Spleen (tissue), 7 donors: ENCODE measurements around the gene UCHL5.

Experiments used
- POLR2A ChIP-seq, 3 donors: fragments of 450-650 bp; IDR thresholded peaks; one replicate each; pipeline ENCODE4 v1.5.1; 2017; ENCODE audit warnings: antibody characterized with exemption in 3 of 3, mild to moderate bottlenecking in 1 of 3
- TF ChIP-seq, protein P1 (sequence below), 11 experiments: fragments of 200-600 bp in 7 of 11; fragments of 450-650 bp in 4 of 11; sonication (generic) in 4 of 11; IDR thresholded peaks in 8 of 11; conservative IDR thresholded peaks in 3 of 11; 1 replicate in 7 of 11; 2 replicates in 4 of 11; pipeline versions ENCODE4 v1.4.0 to v1.8.0; 2016 to 2021; ENCODE audit warnings: antibody characterized with exemption in 11 of 11, inconsistent platforms in 4 of 11, mild to moderate bottlenecking in 1 of 11
- donor health status: DM: no; HTN: no; CAD: no; lungs with moderate emphysema.
- donor health status: DM: no; HTN: no; CAD: no.
- donor health status: DM: no; HTN: no; CAD: no.

DNA sequence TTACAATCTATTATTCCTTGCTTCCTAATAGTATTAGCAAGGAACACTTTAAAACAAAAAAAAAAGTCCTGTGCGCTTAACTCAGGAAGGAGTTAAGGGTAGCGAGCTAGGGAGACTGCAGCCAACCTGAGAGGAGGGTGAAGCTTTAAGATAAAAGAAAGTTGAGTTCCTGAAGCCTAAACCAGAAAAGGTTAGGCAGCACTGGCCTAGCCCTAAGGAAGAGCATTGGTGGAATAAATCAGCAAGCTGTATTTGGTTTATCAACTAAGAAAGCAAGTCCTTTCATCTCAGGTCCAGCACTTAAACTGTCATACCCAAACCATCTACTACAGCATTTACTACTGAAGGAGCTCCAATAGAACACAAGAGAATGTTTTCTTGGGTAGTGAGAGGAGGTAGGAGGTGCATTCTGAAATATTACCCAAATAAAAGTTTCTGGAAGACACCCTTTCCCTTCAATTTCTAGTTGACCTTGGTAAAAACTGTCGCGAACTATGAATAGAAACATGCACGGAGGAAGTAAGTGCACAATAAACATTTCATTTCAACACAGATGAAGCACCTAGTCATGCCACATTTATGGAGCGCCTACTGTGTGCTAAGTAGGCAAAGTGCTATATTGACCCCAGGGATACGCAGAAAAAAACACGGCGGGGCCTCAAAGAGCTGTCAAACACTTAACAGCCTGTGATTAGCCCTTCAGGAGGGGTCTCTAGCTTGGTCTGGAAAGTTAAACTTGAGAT is 44.8 kb upstream of the UCHL5 start:
- TF ChIP-seq, protein P1, sequence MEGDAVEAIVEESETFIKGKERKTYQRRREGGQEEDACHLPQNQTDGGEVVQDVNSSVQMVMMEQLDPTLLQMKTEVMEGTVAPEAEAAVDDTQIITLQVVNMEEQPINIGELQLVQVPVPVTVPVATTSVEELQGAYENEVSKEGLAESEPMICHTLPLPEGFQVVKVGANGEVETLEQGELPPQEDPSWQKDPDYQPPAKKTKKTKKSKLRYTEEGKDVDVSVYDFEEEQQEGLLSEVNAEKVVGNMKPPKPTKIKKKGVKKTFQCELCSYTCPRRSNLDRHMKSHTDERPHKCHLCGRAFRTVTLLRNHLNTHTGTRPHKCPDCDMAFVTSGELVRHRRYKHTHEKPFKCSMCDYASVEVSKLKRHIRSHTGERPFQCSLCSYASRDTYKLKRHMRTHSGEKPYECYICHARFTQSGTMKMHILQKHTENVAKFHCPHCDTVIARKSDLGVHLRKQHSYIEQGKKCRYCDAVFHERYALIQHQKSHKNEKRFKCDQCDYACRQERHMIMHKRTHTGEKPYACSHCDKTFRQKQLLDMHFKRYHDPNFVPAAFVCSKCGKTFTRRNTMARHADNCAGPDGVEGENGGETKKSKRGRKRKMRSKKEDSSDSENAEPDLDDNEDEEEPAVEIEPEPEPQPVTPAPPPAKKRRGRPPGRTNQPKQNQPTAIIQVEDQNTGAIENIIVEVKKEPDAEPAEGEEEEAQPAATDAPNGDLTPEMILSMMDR (IDR thresholded peaks at IDR 0.05 in 8 of 11, conservative IDR thresholded peaks at IDR 0.05 in 3 of 11) = no peak
- no peak for TF ChIP-seq POLR2A (IDR thresholded peaks at IDR 0.05)
